Measurements from ENCODE around the gene CC2D1A.

CC2D1A gene

GRCh38 chr19:13942023-13942684, 36.2 kb downstream of the CC2D1A start:
- DNase-seq, result no peak

- no peak for DNase-seq
These were observed 40.4 kb downstream of the CC2D1A start for GRCh38 chr19:13946414-13946813.

- no peak for DNase-seq
These were observed 45.0 kb downstream of the CC2D1A start for GRCh38 chr19:13951043-13951442.

- DNase-seq, result no peak
These were observed 45.8 kb downstream of the CC2D1A start for GRCh38 chr19:13951799-13952153.

- peak; percentile 98 to 99 for DNase-seq
These were observed 46.3 kb downstream of the CC2D1A start, which contains the start of gene DCAF15 for GRCh38 chr19:13952154-13952930. Gene DCAF15, plus strand, starts transcription at chr19:13952509. Its CDS starts 4 bp downstream, at chr19:13952513.

GRCh38 chr19:13952931-13953531, 47.0 kb downstream of the CC2D1A start:
- DNase-seq, result peak in 1 of 2 donors; percentile 24

GRCh38 chr19:13954185-13954584, 48.2 kb downstream of the CC2D1A start:
- DNase-seq, result no peak

- DNase-seq, result no peak
These were observed 49.8 kb downstream of the CC2D1A start for GRCh38 chr19:13955662-13956364.

- DNase-seq, result no peak
These were observed 50.4 kb downstream of the CC2D1A start for GRCh38 chr19:13956365-13956744.

- no peak for DNase-seq
These were observed 51.0 kb downstream of the CC2D1A start for GRCh38 chr19:13957051-13957450.

GRCh38 chr19:13958043-13958442, 52.0 kb downstream of the CC2D1A start:
- no peak for DNase-seq

GRCh38 chr19:13959141-13959961, 53.4 kb downstream of the CC2D1A start:
- no peak for DNase-seq

GRCh38 chr19:13959962-13960862, 54.2 kb downstream of the CC2D1A start:
- peak in 1 of 2 donors; percentile 23 for DNase-seq

- no peak for DNase-seq
These were observed 55.1 kb downstream of the CC2D1A start for GRCh38 chr19:13960863-13961784.

- DNase-seq, result no peak
These were observed 56.1 kb downstream of the CC2D1A start for GRCh38 chr19:13961826-13962698.

GRCh38 chr19:13962699-13963602, 57.0 kb downstream of the CC2D1A start:
- DNase-seq, result no peak

GRCh38 chr19:13963603-13964105, 57.7 kb downstream of the CC2D1A start:
- no peak for DNase-seq

- DNase-seq, result no peak
These were observed 58.8 kb downstream of the CC2D1A start for GRCh38 chr19:13964776-13965175.

All from stimulated activated CD4-positive, alpha-beta T cell treated with anti-CD3 and anti-CD28 coated beads, Interleukin-2, amount 100 ng/mL, for 24 hours (primary cell).